DOHH2 (cell line): ENCODE results near the gene DPP8.

Experiments used
- H3F3A ChIP-seq: fragments of 200-600 bp; sonication (generic), shearing (Covaris generic); 2 replicates; pipeline ENCODE4 v1.6.0; 2016; ENCODE audit warnings: antibody characterized with exemption, mild to moderate bottlenecking; ENCODE audit not compliant: control insufficient read depth, insufficient read depth
- H3K27ac ChIP-seq: fragments of 200-600 bp; sonication (generic); 2 replicates; pipeline ENCODE4 v1.5.1; 2014; ENCODE audit warnings: low read depth, mild to moderate bottlenecking, low read length, moderate library complexity
- H3K27me3 ChIP-seq: fragments of 200-600 bp; sonication (generic); 2 replicates; pipeline ENCODE4 v1.6.1; 2014; ENCODE audit warnings: mild to moderate bottlenecking, low read length, mixed read lengths; ENCODE audit not compliant: control insufficient read depth
- H3K36me3 ChIP-seq: fragments of 200-600 bp; sonication (generic); 2 replicates; pipeline ENCODE4 v1.6.1; 2014; ENCODE audit warnings: mild to moderate bottlenecking, low read length, moderate library complexity, mixed read lengths; ENCODE audit not compliant: control insufficient read depth
- H3K4me1 ChIP-seq: fragments of 200-600 bp; sonication (generic); 2 replicates; pipeline ENCODE4 v1.6.1; 2014; ENCODE audit warnings: mild to moderate bottlenecking, low read length, mixed read lengths; ENCODE audit not compliant: control insufficient read depth
- H3K4me2 ChIP-seq: fragments of 200-600 bp; sonication (generic); 2 replicates; pipeline ENCODE4 v1.6.0; 2014; ENCODE audit warnings: mild to moderate bottlenecking, low read length, moderate library complexity
- H3K4me3 ChIP-seq: fragments of 200-600 bp; sonication (generic); 2 replicates; pipeline ENCODE4 v1.5.1; 2014; ENCODE audit warnings: mild to moderate bottlenecking, low read length, mixed read lengths
- H3K79me2 ChIP-seq: fragments of 200-600 bp; sonication (generic); 2 replicates; pipeline ENCODE4 v1.6.1; 2014; ENCODE audit warnings: mild to moderate bottlenecking, low read length, mixed read lengths; ENCODE audit not compliant: control insufficient read depth
- H3K9me2 ChIP-seq: fragments of 200-600 bp; sonication (generic); replicated peaks from 2 replicates; pipeline ENCODE4 v1.6.1; 2014; ENCODE audit warnings: mild to moderate bottlenecking, low read length, mixed read lengths; ENCODE audit not compliant: control insufficient read depth
- H3K9me3 ChIP-seq: fragments of 200-600 bp; sonication (generic); 2 replicates; pipeline ENCODE4 v1.6.1; 2014; ENCODE audit warnings: antibody characterized with exemption, low read length, mixed read lengths; ENCODE audit not compliant: control insufficient read depth, insufficient read depth
- H4K20me1 ChIP-seq: fragments of 200-600 bp; sonication (generic); 2 replicates; pipeline ENCODE4 v1.6.0; 2014; ENCODE audit warnings: low read depth, mild to moderate bottlenecking, antibody characterized with exemption, low read length, moderate library complexity; ENCODE audit not compliant: control insufficient read depth, insufficient read depth
- EZH2phosphoT487 ChIP-seq: fragments of 200-600 bp; sonication (generic); IDR thresholded peaks from 2 replicates; pipeline ENCODE4 v1.6.1; 2017; ENCODE audit warnings: borderline replicate concordance, mild to moderate bottlenecking, antibody characterized with exemption, low read length, moderate library complexity, mixed read lengths
- TF ChIP-seq, protein P1 (sequence below): fragments of 200-600 bp; sonication (generic); IDR thresholded peaks from one replicate; pipeline ENCODE4 v1.5.1; 2014; ENCODE audit warnings: antibody characterized with exemption, mild to moderate bottlenecking, low read depth, low read length; ENCODE audit not compliant: poor library complexity, severe bottlenecking

The DPP8 gene

DNA sequence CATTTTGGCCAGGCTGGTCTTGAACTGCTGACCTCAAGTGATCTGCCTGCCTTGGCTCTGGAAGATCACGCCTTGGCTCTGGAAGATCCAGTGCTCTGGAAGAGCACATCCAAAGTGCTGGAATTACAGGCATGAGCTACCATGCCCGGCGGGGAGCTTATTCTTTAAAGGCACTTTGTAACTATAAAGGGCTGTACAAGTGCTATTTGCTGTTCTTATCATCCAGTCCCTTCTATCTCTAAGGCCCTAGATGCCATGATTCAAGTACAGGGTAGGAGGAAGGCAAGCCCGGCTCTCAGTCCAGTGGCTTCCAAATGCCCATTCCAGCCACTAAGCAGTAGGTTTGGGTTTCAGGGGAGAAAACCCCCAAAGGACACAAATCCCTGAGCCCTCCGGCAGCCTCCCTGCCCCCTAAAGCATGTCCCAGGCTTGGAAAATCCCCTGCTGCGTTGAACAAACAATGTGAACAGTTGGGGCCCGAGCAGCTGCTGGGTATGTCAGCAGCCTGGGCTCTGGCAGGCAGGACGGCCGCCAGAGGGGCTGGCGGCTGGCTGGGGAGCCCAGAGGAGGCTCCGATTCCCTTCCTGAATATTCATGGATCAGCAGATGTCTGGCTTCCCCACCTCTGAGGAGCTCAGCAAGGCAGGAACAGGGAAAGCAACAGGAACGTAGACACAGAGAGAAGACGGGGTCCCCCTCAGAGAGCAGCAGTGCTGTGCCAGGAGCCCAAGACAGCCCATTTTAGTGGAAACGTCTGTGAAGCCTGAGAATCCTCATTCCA is 102.5 kb downstream of the DPP8 start:
- Histone ChIP-seq H3K27me3 (peaks cover 31% of the 10 kb centered on the region), H3K4me3 (no peak overlapping the region), H3K9me2 (no peaks in the 10 kb centered on the region), H3K36me3 (no peaks in the 10 kb centered on the region), H3K9me3 (no peaks in the 10 kb centered on the region), H3K4me2 (no peak overlapping the region), H3K4me1 (peaks cover 24% of the 10 kb centered on the region), H4K20me1 (no peaks in the 10 kb centered on the region), H3K27ac (no peak overlapping the region), H3K79me2 (no peaks in the 10 kb centered on the region), H3F3A (0 out of 2 replicates have a peak, but pooled peaks cover 4% of the 10 kb centered on the region)
- no peak for TF ChIP-seq EZH2phosphoT487
- TF ChIP-seq, protein P1, sequence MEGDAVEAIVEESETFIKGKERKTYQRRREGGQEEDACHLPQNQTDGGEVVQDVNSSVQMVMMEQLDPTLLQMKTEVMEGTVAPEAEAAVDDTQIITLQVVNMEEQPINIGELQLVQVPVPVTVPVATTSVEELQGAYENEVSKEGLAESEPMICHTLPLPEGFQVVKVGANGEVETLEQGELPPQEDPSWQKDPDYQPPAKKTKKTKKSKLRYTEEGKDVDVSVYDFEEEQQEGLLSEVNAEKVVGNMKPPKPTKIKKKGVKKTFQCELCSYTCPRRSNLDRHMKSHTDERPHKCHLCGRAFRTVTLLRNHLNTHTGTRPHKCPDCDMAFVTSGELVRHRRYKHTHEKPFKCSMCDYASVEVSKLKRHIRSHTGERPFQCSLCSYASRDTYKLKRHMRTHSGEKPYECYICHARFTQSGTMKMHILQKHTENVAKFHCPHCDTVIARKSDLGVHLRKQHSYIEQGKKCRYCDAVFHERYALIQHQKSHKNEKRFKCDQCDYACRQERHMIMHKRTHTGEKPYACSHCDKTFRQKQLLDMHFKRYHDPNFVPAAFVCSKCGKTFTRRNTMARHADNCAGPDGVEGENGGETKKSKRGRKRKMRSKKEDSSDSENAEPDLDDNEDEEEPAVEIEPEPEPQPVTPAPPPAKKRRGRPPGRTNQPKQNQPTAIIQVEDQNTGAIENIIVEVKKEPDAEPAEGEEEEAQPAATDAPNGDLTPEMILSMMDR, result no peak

DNA sequence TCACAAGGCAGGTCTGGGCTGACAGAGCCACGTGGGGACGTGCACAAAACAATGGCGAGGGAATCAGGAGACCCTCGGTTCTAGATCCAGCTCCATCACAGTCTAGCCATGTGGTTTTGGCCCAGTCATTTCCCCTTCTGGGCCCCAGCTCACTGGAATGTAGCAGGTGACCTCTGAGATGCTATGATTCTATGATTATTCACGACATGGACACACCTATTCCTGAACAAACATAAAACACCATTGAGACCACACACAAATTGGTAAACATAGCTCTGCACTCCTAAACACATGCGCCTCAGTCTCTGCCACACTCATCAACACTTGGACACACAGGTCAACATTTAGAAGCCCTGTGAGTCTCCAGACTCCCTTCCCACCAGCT is 103.7 kb downstream of the DPP8 start:
- H3K79me2 ChIP-seq, result no peaks in the 10 kb centered on the region
- no peaks in the 10 kb centered on the region for H3K36me3 ChIP-seq
- peaks cover 26% of the 10 kb centered on the region for H3K27me3 ChIP-seq
- TF ChIP-seq, protein P1, result no peak
- no peak for TF ChIP-seq EZH2phosphoT487
- H3K27ac ChIP-seq, result no peak overlapping the region
- no peaks in the 10 kb centered on the region; the same call in 1 of the 2 replicates for H4K20me1 ChIP-seq
- 0 out of 2 replicates have a peak, but pooled peaks cover 4% of the 10 kb centered on the region for H3F3A ChIP-seq
- H3K9me3 ChIP-seq, result no peaks in the 10 kb centered on the region
- H3K4me2 ChIP-seq, result no peak overlapping the region
- no peaks in the 10 kb centered on the region for H3K9me2 ChIP-seq
- no peak overlapping the region for H3K4me3 ChIP-seq
- H3K4me1 ChIP-seq, result peaks cover 36% of the 10 kb centered on the region

DNA sequence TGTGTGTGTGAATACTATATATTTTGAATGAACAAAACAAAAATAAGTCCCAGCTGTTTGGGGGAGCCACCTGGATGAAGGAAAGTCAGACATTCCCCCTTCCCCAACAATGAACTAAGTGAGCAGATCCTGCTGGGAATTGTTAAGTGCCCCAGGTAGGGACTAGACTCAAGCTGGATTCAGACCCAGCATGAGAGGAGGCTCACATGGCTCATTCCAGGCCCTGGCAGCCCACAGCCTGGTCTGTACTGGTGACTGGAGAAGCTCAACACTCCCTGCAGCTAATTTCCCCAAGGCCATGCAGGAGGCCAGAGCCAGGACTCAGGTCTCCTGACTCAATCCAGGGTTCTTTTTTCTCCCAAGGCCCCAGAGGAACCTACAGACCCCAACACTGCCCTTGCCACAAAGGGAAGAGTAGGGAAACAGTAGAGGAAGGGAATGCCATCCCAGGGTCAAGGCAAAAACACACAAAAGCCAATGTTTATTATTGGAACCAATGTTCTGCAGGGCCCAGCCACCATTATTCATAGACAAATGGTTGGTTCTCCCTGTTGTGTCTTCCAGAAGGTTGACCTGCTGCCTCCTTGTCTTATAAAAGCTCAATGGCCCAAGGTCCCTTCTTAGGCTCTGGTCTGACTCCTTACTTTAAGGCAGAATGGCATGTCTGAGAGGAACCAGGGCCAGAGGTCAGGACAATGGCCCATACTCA is 104.3 kb downstream of the DPP8 start:
- Histone ChIP-seq H3K79me2 (no peaks in the 10 kb centered on the region), H3F3A (0 out of 2 replicates have a peak, but pooled peaks cover 4% of the 10 kb centered on the region), H3K4me2 (no peak overlapping the region), H4K20me1 (no peaks in the 10 kb centered on the region; the same call in 1 of the 2 replicates), H3K4me3 (no peak overlapping the region), H3K9me2 (no peaks in the 10 kb centered on the region), H3K27me3 (peaks cover 22% of the 10 kb centered on the region), H3K4me1 (peaks cover 42% of the 10 kb centered on the region), H3K9me3 (no peaks in the 10 kb centered on the region), H3K27ac (no peak overlapping the region), H3K36me3 (no peaks in the 10 kb centered on the region)
- TF ChIP-seq EZH2phosphoT487, result no peak
- TF ChIP-seq, protein P1, result no peak
